GM21360 (cell line): ENCODE measurements around the gene SERPINE3.

Experiments
- ATAC-seq: cut with Tn5 transposase; IDR thresholded peaks from one replicate; pipeline ENCODE4 v1.9.1; 2021; ENCODE audit warnings: mild to moderate bottlenecking, moderate library complexity; ENCODE audit not compliant: unreplicated experiment

SERPINE3 gene

DNA sequence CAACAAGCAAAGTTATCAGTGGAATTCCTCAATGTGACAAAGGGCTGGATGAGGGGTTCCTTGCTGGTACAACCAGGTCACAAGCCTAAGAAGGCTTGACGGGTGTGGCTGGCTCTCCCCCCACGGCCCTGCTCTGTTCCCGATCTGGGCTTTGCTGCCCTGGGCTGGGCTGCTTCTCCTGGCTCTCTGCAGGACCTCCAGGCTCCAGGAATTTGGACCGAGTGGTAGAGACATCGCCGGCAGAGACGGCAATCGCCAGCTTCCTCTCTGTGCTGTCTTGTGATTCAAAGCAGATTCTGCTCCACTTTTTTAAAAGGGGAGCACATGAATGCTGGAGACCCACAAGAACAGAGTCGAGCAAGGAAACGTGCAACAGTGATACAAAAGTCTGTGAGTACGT is at the start of gene SERPINE3:
Gene SERPINE3, plus strand, starts transcription at position 338 of the 400 bp plus-strand sequence. CDS start 1,401 bp downstream, outside the sequence.
- no peak for ATAC-seq

DNA sequence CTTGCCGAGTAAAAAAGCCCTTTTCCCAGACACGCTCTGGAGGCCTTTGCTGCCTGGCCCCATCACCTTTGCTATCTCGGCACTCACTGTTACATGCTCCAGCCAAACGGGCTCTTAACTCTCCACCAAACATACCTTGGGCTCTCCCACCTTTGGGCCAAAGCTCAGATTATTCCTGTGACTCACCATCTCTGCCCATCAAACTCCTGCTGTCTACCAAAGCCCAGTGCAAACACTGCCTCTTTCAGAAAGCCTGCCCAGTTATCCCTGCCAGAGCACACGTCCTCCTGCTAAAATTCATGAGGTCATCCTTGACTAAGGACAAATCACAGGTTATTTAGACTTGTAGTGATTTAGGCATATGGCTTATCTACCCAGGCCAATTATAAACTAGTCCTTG is 48.1 kb upstream of the SERPINE3 start:
- no peak for ATAC-seq

GRCh38 chr13:51292000-51292565 is 47.4 kb upstream of the SERPINE3 start:
- no peak for ATAC-seq

GRCh38 chr13:51297556-51297955 is 41.9 kb upstream of the SERPINE3 start:
- ATAC-seq: no peak

DNA sequence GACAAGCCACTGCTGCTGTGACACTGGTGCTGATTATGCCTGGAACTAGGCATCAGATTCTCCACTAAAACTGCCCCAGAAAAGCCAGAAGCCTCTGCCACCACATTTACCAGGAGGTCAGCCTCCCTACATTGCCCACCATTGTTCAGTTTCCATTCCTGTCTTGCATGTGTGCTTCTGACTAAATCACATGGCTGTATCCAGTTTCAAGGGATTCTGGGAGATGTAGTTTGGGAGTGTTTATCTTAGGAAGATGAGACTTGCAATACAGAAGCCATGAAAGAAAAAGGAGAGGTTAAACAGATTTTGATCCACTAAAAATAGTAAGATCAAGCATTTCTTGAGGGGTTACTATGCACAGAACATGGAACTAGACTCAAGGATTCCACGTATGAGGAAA is 40.7 kb upstream of the SERPINE3 start:
- ATAC-seq: no peak

DNA sequence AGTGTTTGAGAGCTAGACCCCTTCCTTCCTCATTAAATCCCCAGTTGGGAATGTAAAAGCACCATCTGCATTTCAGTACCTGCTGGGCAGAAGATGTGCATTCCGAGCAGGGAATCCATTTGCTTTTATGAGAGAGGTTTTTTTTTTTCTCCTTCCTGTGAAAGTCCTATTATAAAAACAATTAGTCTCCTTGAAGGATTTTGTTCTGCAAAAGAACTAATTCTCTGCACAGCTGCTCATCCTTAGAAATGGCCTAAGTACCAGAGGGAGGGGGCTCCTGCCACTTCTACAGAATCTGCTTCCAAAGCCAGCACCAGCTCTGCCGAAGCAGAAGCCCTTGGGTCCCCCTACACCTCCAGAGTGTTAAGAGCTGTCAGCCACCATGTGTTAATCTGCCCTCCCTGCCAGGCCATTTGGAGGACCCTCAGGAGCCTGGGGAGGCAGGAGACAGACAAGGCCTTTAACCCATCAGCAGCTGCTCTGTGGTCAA is 36.4 kb upstream of the SERPINE3 start:
- ATAC-seq: no peak

DNA sequence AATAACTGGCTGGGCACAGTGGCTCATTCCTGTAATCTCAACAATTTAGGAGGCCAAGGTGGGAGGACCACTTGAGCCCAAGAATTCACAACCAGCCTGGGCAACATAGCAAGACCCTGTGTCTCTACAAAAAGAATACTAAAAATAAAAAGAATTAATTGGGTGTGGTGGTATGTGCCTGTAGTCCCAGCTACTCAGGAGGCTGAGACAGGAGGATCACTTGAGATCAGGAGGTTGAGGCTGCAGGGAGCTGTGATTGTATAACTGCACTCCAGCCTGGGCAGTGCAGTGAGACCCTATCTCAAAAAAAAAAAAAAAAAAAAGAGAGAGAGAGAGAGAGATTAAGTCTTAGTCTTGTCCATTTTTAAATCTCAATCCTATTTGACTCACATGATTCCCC is 35.6 kb upstream of the SERPINE3 start:
- no peak for ATAC-seq

- ATAC-seq: no peak
Observed at GRCh38 chr13:51305271-51305967, 34.1 kb upstream of the SERPINE3 start.

DNA sequence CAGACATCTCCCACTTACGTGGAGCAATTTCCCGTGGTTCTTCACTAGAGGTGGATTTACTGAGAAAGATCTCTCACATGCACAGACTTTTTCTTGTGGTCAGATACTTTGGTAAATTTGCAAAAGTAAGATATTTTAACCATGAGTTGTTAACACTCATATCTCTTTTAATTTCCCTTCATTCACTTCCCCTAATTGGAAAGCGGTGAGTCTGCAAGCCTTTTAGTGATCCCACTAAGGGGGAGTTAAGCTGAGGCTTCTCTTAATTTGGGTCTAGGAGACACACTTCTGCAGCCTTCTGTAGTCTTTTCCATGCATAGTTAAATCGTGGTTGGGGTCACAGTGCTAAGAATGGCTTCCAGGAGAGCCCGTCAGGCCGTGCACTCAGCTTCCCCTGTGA is 30.7 kb upstream of the SERPINE3 start:
- ATAC-seq: no peak

DNA sequence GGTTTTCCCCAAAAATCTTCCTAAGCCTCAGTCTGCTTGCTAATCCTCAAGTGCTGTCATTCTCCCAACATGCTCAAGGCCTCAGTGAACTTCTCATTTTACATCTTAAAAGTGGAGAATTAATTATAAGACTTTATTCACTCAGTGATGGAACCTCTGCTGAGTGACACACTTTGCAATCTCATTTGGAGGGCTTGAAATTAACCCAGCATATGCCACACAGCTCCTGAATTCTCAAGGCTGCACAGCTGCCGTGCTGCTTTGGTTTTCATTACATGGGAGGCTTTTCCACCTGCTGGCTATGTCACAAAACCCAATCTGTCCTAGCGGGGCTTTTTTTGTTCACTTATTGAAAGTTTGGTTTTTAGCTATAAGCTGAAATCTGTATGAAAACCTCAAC is 28.3 kb upstream of the SERPINE3 start:
- ATAC-seq: no peak

DNA sequence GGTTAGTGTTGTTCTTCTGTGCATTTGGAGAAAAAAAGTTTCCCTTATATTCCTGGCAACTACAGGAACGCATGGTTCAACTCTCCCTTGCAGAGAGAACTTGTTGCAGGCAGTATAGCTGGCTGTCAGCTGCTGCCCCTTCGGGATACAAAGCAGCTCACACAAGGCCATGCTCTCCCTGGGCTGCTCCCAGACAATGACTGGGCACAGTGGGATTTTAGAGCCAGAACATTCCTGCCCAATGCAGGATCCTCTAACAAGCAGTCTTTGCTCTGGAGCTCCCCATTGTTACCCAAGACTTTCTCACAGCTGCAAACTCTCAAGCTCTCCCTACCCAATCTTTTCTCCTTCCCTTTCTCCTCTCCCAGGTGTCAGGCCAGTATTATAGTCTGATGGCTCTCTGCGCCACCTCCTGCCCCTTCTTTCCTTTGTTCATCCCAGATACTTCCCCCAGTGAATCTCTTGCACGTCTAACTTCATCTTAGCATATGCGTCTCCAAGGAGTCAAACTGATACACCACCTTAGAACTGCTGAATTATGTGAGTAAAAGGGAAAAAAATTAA is 27.5 kb upstream of the SERPINE3 start:
- ATAC-seq: no peak

DNA sequence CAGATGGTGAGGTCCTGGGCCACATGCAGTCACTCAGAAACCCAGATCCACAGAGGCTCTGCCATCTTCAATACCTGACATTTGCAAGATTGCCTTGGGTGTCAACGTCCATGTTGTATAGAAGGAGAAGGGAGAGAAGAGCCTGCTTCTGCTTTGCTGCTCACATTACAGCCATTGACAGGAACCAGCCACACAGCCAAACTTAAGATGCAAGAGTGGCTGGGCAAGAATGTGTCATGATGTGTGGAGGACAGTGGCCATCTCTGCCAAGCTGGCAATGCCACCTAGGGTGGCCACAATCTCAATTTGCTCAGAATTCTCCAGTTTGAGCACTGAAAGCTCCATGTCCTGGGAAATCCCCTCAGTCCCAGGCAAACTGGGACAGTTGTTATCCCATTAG is 25.9 kb upstream of the SERPINE3 start:
- no peak for ATAC-seq

- no peak for ATAC-seq
Observed at GRCh38 chr13:51317262-51317661, 22.2 kb upstream of the SERPINE3 start.

DNA sequence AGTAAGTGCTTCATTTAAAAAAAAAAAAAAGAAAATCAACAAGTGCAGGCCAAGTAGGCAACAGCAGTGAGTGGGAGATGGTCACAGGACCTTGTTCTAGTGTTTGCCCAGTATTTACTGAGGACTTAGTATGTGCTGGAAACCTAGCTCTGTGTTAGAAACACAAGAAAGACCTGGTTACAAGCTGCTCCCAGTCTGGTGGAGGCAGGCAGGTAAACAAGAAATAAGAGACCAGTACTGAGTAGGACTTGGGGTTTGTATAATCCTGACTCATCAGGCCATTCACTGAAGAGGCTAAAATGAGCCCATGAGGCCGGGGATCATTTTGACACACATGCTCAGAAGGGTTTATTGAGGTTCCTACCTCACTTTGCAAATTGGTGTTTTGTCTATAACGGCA is 21.5 kb upstream of the SERPINE3 start:
- no peak for ATAC-seq

- no peak for ATAC-seq
Observed at GRCh38 chr13:51318876-51319275, 20.6 kb upstream of the SERPINE3 start.

GRCh38 chr13:51321836-51322235 is 17.7 kb upstream of the SERPINE3 start:
- no peak for ATAC-seq

GRCh38 chr13:51322826-51323225 is 16.7 kb upstream of the SERPINE3 start:
- ATAC-seq: no peak

DNA sequence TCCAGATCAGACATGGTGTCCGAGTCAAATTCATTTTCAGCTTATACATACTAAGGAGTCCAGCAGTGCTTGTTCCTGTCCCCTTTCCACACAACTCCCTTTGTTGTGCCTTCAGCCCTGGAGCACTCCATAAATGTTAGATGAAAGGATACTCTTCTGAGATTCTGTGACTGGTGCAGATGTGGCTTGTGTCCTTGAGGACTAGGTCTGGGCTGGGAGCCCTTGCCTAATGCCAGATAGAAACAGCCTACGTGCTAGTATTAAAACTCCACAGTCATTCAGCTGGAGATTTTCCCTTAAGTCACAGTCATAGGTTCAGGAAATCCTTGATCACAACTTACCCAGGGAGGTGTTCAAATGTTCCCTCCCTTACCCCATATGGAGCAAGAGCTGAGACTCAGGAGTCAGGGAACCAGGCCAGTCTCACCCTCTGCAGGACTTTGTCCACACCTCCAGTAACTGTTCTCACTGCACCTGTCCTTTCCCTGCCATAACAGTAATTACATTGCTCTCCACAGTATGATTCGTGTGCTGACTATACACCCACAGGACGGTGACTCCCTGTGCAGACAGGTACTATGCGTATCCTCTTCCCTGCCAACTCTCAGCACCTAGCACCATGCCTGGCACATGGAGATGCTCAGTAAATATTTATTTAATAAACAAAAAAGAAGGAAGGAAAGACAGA is 15.5 kb upstream of the SERPINE3 start:
- ATAC-seq: no peak

DNA sequence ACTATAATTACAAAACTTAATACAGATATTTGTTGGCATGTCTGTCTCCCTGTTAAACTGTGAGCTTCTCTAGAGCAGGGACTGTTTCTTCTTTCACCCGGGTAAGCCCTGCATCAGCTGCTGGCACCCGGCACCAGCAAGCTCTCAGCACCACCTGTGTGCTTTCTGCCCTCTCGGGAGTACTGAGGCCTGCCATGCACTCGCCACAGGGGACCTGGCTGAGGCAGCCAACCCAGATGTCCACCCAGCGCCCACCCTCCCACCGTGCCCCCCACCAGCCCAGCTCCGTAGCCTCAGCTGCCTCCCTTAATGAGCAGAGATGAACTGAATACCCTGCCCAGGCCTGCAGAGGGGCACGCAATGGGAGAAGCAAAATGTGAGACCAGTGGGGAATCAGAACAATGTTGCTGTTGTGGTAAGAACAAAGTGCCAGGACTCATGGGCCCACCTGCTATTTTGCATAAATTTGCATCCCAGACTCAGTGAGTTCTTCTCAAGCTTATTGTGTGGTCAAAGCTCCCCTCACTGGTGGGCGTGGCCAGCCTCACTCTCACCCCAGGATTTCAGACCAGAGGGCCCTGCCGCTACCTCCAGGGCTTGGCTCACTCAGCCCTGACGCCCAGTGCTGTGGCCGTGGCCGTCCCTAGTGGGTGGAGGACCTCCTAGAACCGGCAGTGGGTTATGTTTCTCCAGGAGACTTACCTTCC is 14.6 kb upstream of the SERPINE3 start:
- ATAC-seq: no peak

GRCh38 chr13:51325837-51326236 is 13.7 kb upstream of the SERPINE3 start:
- ATAC-seq: no peak

GRCh38 chr13:51326777-51327176 is 12.7 kb upstream of the SERPINE3 start:
- no peak for ATAC-seq
